Gastroesophageal sphincter (tissue), 4 donors: ENCODE results near the gene SPINDOC. TPM values are rescaled to one million over a fixed set of nuclear protein-coding genes. Genes with fewer than 3 reads are reported as not detected.

Source experiments
- ATAC-seq: fragments of 150-250 bp; one replicate; pipeline ENCODE4 v1.9.1; 2016; ENCODE audit warnings: mild to moderate bottlenecking, moderate library complexity
- H3K27ac ChIP-seq, 4 donors: fragments of 200-600 bp; sonication (generic) in 3 of 4; 1 replicate in 3 of 4; 2 replicates in 1 of 4; pipeline ENCODE4 v1.5.1; 2016 to 2019
- H3K27me3 ChIP-seq: fragments of 200-600 bp; sonication (generic); one replicate; pipeline ENCODE4 v1.5.1; 2019
- H3K36me3 ChIP-seq, 2 donors: fragments of 200-600 bp; sonication (generic); one replicate each; pipeline ENCODE4 v1.5.1; 2019; ENCODE audit warnings: control low read depth in 1 of 2
- H3K4me1 ChIP-seq, 3 donors: fragments of 200-600 bp; sonication (generic); 1 replicate in 2 of 3; 2 replicates in 1 of 3; pipeline ENCODE4 v1.5.1; 2016 to 2019; ENCODE audit warnings: control low read depth in 2 of 3
- H3K4me3 ChIP-seq, 2 donors: fragments of 200-600 bp; sonication (generic); one replicate each; pipeline ENCODE4 v1.5.1; 2019; ENCODE audit warnings: mild to moderate bottlenecking in 1 of 2, moderate library complexity in 1 of 2
- H3K9me3 ChIP-seq, 3 donors: fragments of 200-600 bp; sonication (generic); one replicate each; pipeline ENCODE4 v1.5.1; 2017 to 2019; ENCODE audit warnings: control low read depth in 2 of 3
- EP300 ChIP-seq: sonication (generic); formaldehyde crosslinking; IDR thresholded peaks from one replicate; pipeline ENCODE4 v1.6.1; 2017; ENCODE audit warnings: antibody characterized with exemption, mild to moderate bottlenecking
- POLR2A ChIP-seq, 2 donors: fragments of 450-650 bp; IDR thresholded peaks; one replicate each; pipeline ENCODE4 v1.6.1; 2017; ENCODE audit warnings: antibody characterized with exemption in 2 of 2, mild to moderate bottlenecking in 2 of 2, moderate library complexity in 1 of 2
- POLR2AphosphoS5 ChIP-seq: sonication (generic); formaldehyde crosslinking; IDR thresholded peaks from one replicate; pipeline ENCODE4 v1.6.1; 2017; ENCODE audit warnings: antibody characterized with exemption
- WGBS, 2 donors: methylation state at CpG; one replicate each; pipeline ENCODE4 v1.1.5; 2018; ENCODE audit warnings: low coverage in 1 of 2; 5-methylcytosine and 5-hydroxymethylcytosine counted together
- total RNA-seq, 4 donors: library from RNA; depleted of rRNA; stranded (reverse); fragments of >200 nt; gene quantifications; one replicate each; pipeline ENCODE4 v1.1.0, GENCODE V29; 2016
- TF ChIP-seq, protein P1 (sequence below), 4 experiments: fragments of 200-600 bp in 2 of 4; fragments of 450-650 bp in 2 of 4; sonication (generic) in 1 of 4; IDR thresholded peaks; one replicate each; pipeline ENCODE4 v1.5.1; 2017 to 2019; ENCODE audit warnings: antibody characterized with exemption in 4 of 4, mild to moderate bottlenecking in 2 of 4, moderate library complexity in 2 of 4

The SPINDOC gene
- total RNA-seq, 4 donors from 2014 or later, result 14.3 to 18.6 (median 15.5) TPM

GRCh38 chr11:63834535-63835157 lies 21.4 kb downstream of the SPINDOC start:
- Histone ChIP-seq H3K36me3 (no peaks in the 10 kb centered on the region), H3K9me3 (no peaks in the 10 kb centered on the region), H3K4me3 (no peak overlapping the region), H3K27ac (no peak overlapping the region), H3K27me3 (no peaks in the 10 kb centered on the region), H3K4me1 (peaks cover 0 to 17% (median 10%) of the 10 kb centered on the region in 3 donors)
- TF ChIP-seq EP300, result no peak
- no peak for TF ChIP-seq POLR2AphosphoS5
- TF ChIP-seq, protein P1, sequence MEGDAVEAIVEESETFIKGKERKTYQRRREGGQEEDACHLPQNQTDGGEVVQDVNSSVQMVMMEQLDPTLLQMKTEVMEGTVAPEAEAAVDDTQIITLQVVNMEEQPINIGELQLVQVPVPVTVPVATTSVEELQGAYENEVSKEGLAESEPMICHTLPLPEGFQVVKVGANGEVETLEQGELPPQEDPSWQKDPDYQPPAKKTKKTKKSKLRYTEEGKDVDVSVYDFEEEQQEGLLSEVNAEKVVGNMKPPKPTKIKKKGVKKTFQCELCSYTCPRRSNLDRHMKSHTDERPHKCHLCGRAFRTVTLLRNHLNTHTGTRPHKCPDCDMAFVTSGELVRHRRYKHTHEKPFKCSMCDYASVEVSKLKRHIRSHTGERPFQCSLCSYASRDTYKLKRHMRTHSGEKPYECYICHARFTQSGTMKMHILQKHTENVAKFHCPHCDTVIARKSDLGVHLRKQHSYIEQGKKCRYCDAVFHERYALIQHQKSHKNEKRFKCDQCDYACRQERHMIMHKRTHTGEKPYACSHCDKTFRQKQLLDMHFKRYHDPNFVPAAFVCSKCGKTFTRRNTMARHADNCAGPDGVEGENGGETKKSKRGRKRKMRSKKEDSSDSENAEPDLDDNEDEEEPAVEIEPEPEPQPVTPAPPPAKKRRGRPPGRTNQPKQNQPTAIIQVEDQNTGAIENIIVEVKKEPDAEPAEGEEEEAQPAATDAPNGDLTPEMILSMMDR (IDR thresholded peaks at IDR 0.05), result no peak
- no peak for TF ChIP-seq POLR2A (IDR thresholded peaks at IDR 0.05)
- no peak for ATAC-seq
- 82 to 87% methylated on average over 7 to 8 of the region's 12 CpGs for WGBS, 2 donors

DNA sequence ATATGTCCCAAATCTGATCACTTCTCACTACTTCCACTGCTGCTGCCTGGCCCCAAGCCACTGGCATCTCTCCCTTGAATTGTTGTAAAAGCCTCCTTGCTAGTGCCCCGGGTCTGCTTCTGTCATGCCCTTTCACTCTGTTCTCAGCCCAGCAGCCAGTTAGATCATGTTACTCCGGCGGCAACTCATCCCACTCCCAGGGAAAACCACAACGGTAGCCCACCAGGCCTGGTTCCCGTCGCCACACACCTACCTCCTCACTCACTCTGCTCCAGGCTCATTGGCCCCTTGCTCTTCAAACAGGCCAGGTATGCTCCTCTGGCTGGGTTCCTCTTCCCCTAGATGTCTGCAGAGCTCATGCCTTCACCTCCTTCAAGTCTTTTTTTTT lies 21.9 kb downstream of the SPINDOC start:
- Histone ChIP-seq H3K27me3 (no peaks in the 10 kb centered on the region), H3K4me3 (no peak overlapping the region), H3K9me3 (no peaks in the 10 kb centered on the region), H3K36me3 (no peaks in the 10 kb centered on the region), H3K4me1 (peaks cover 0 to 22% (median 10%) of the 10 kb centered on the region in 3 donors), H3K27ac (no peak overlapping the region)
- ATAC-seq, result no peak
- WGBS, 2 donors, result 14 to 74% methylated on average over 1 to 6 of the region's 6 CpGs
- TF ChIP-seq, protein P1 (IDR thresholded peaks at IDR 0.05), result no peak
- TF ChIP-seq EP300 (no peak), POLR2A (IDR thresholded peaks at IDR 0.05) (no peak), POLR2AphosphoS5 (no peak)

DNA sequence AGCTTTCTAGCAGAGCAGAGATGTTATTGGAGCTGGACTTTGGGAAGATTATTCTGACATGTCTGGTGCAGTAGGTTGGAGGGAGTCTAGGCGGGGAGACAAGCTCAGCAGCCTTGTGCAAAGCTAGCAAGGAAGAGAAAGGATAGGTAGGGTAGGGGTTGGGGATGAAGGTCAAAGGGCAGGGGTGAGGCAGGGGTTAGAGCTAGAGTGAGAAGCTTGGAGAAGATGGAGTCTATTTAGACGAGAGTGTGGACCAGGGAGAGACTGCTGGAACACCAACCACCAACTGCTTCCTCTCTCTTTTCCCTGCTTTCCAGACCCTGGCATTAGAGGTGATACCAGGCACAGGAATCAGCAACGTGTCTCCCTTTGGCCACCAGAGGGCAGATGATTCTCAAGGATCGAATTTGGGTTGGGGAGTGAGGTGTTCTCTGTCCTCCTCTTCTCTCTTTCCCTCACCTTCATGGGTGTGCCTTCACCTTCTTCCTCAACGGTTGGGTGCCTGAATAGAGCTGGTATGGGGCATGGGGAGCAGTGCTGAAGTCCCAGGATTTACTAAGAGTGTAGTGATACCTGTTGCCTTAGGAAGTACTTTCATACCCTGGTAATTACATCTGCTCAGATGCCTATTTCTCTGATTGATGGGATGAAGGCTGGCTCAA lies 23.9 kb downstream of the SPINDOC start:
- TF ChIP-seq EP300, result no peak
- no peak for TF ChIP-seq POLR2AphosphoS5
- TF ChIP-seq, protein P1 (IDR thresholded peaks at IDR 0.05), result peak in 3 of 4 experiments; percentile 91 to 95 (median 94)
- no peak for TF ChIP-seq POLR2A (IDR thresholded peaks at IDR 0.05)
- Histone ChIP-seq H3K27me3 (no peaks in the 10 kb centered on the region), H3K4me1 (peaks cover 0 to 42% (median 25%) of the 10 kb centered on the region in 3 donors), H3K36me3 (peaks cover 0 to under 1% of the 10 kb centered on the region in 2 donors), H3K9me3 (no peaks in the 10 kb centered on the region), H3K4me3 (no peak overlapping the region), H3K27ac (peak overlapping the region in 3 of 4 donors; percentile 86 to 94 (median 91))
- ATAC-seq, result no peak
- WGBS, 2 donors, result 0 to 13% methylated on average over 2 to 4 of the region's 5 CpGs

DNA sequence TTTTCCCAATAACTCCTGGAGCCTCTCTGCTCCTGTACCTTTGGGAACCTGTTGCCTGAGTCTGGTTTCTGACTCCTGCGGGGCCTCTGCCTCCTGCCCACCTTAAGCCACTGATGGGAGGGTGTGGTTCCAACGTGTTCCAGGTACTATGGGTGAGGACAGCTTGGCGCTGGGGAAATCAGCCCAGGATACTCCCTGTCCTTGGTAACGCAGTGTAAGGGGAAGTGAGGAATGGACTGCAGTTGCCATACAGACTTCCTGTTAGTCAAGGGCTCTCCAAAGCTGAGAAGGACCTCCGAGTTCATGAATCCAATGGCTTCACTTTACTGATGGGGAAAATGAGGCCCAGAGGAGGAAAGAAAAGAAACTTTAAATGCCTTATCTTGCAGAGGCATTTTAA lies 24.5 kb downstream of the SPINDOC start:
- Histone ChIP-seq H3K27me3 (no peaks in the 10 kb centered on the region), H3K4me3 (peak overlapping the region in 1 of 2 donors; percentile 93), H3K4me1 (peaks cover 0 to 48% (median 30%) of the 10 kb centered on the region in 3 donors), H3K36me3 (peaks cover 0 to 3% of the 10 kb centered on the region in 2 donors), H3K27ac (peak overlapping the region in 3 of 4 donors; percentile 86 to 94 (median 91)), H3K9me3 (no peaks in the 10 kb centered on the region)
- TF ChIP-seq POLR2AphosphoS5 (no peak), POLR2A (IDR thresholded peaks at IDR 0.05) (no peak), EP300 (no peak)
- TF ChIP-seq, protein P1 (IDR thresholded peaks at IDR 0.05), result no peak
- WGBS, 2 donors, result 14 to 33% methylated on average over 1 to 4 of the region's 5 CpGs
- ATAC-seq, result no peak
